ENCODE data around the gene MYO1D.
"Not testable (repeated sequence)": the region's sequence is repeated elsewhere in the genome, so short reads cannot be mapped to it uniquely, and the experiment has no call there.

Gene MYO1D

GRCh38 chr17:32720671-32721070 is 156.3 kb downstream of the MYO1D start:
- DNase-seq: no peak

GRCh38 chr17:32719689-32720088 is 157.2 kb downstream of the MYO1D start:
- DNase-seq: no peak

DNA sequence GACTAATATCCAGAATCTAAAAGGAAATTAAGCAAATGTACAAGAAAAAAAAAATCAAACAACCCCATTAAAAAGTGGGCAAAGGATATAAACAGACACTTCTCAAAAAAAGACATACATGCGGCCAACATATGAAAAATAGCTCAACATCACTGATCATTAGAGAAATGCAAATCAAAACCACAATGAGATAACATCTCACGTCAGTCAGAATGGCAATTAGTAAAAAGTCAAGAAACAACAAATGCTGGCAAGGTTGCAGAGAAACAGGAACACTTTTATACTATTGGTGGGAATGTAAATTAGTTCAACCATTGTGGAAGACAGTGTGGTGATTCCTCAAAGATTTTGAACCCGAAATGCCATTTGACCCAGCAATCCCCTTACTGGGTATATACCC is 162.0 kb downstream of the MYO1D start:
- DNase-seq: not testable (repeated sequence)

DNA sequence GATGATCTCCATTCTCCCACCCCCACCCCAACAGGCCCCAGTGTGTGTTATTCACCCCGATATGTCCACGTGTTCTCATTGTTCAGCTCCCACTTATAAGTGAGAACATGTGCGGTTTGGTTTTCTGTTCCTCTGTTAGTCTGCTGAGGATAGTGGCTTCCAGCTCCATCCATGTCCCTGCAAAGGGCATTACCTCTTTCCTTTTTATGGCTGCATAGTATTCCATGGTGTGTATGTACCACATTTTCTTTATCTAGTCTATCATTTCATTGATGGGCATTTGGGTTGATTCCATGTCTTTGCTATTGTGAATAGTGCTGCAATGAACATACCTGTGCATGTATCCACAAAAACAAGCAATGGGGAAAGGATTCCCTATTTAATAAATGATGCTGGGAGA is 162.7 kb downstream of the MYO1D start:
- not testable (repeated sequence) for DNase-seq

DNA sequence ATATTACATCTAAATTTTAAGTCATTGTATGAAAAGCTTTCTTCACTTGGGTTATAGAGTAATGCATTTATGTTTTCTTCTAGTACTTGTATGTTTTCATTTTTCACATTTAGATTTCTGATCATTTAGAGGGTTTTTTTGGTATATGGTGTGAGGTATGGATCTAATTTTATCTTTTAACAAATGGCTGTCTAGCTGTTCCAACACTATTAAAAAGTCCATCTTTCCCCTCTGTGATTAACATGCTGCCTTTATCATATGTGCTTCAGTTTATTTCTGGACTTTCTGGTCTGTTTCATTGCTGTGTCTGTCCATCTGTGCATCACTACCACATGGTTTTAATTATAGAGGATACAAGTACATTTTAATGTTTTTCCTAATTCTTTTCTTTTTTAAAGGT is 163.8 kb downstream of the MYO1D start:
- DNase-seq: no peak

DNA sequence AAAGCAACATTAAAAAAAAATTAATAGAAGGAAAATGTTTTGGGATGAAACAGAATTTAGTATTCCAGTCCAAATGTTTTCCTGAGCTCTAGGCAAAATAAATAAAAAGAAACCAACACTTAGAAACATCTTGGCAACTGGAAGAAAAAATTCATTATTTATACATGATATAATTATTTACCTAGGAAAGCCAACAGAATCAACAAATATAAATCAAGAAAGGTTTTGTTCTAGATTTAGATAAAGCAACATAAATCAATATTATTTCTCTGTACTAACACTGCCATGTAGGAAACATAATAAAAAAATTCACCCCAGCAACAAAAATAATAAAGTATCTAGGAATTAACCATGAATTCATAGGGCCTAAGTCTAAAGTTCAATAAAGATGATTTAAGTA is 167.4 kb downstream of the MYO1D start:
- no peak for DNase-seq

- DNase-seq: no peak
Measured at GRCh38 chr17:32701871-32702270, 175.1 kb downstream of the MYO1D start.

GRCh38 chr17:32699247-32699646 is 177.7 kb downstream of the MYO1D start:
- DNase-seq: no peak

DNA sequence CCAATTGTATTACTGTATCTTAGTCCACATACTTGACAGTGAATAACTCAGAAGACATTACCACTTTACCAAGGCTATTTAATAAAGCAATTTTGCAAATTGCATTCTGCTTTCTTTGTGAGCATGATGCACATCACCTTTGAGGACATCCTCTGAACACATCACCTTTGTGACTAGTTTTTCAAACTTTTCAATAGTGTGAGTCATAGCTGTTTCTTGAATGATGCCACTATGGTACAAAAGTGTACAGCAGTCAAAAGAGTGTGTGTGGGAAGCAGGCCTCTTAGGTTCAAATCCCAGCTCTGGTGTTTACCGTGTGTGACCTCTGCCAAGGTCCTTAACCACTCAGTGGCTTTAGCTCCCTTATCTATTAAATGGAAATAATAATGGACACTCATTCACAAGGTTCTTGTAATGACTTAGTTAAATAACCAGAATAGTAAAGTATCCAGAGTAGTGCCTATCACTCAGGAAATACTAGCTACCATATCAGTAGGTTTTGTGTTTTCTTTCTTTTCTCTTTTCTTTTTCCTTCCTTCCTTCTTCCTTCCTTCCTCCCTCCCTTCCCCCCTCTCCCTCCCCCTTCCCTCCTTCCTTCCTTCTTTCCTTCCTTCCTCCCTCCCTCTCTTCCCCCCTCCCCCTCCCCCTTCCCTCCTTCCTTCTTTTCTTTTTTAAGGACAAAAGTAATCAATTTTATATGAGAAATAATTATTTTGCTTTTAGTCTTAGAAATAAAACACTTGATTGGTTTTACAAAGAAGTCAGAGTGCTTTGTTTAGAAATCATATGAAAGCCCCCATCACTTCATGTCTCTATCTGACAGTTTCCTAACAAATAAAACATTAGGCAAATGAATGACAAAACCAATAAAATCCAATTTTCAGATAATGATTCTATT is 178.9 kb downstream of the MYO1D start:
- DNase-seq: no peak

DNA sequence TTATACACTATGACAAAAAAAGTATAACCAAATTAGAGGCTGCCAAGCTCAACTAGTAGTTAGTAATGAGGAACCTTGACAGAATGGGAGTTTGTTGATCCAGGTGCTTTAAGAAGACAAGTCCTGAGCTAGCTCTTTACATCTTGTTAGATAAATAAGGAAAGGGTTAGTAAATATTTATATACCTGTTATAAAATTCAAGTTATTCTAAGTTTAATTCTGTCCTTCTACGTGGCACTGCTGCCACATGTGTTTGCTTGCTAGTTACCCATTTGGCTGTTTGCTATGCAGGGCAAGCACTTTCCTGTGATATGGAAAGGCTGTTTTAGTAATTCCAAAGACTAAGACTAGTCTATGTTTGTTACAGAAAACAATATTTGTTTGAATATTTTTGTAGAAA is 180.5 kb downstream of the MYO1D start:
- DNase-seq: no peak

GRCh38 chr17:32695864-32696263 is 181.1 kb downstream of the MYO1D start:
- no peak for DNase-seq

GRCh38 chr17:32693194-32693897 is 183.6 kb downstream of the MYO1D start:
- peak; percentile 22 for DNase-seq

DNA sequence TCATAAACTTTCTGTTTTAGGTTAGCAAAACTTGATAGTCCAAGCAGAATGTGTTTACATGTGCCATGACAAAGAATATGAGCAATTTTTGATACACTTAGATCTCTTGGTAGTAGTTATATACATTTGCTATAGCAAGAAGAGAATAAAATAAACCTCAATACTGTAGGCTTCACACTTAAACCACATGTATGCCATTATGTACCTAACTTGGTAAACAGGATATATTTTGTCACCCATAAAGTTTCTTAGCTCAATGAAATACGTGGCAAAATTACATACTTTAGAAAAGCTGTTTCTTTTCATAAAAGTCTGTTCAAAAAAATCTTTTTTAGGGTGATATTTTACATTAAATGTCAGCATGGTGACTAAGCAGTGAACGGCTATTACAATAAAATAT is 184.7 kb downstream of the MYO1D start:
- no peak for DNase-seq

DNA sequence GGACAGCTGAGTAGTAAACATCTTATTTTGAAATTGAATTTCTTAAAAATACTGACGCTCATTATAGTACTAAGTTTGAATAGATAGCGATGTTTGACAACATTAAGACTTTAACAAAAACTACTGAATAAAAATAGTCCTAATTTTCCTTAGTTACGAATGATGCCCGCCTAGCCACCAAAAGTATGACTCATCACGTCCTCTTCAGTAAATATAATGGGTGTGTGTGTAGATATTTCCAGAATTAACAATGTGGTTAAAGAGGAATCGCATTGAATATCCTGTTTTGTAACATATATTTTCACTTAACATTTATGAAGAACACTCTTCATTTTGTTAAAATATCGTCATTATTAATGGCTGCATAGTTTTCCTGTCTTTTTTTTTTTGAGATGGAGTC is 187.6 kb downstream of the MYO1D start:
- DNase-seq: no peak

- DNase-seq: no peak
Measured at GRCh38 chr17:32688221-32688620, 188.7 kb downstream of the MYO1D start.

- DNase-seq: no peak
Measured at GRCh38 chr17:32684087-32684958, 192.6 kb downstream of the MYO1D start.

GRCh38 chr17:32673964-32674363 is 203.0 kb downstream of the MYO1D start:
- DNase-seq: no peak

- no peak for DNase-seq
Measured at GRCh38 chr17:32672711-32673110, 204.2 kb downstream of the MYO1D start.

DNA sequence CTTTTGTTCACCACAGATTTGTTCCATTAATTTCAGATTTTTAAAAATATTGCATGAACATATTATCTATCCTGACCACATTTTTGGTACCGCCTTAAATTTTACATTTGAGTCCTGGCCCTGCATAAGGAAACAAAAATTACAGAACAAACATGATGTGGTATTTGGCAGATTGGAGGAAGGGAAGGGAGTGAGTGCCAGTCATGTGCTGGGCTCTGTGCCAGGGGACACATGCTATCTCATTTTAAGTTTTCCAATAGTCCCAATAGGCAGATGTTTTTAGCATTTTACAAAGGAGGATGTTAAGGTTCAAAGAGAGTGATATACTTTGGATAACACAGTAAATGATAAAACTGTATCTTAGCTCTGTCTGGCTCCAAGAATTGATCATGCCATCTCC is 205.0 kb downstream of the MYO1D start:
- no peak for DNase-seq

- no peak for DNase-seq
Measured at GRCh38 chr17:32664936-32665583, 211.9 kb downstream of the MYO1D start.

- no peak for DNase-seq
Measured at GRCh38 chr17:32660496-32660985, 216.4 kb downstream of the MYO1D start.

GRCh38 chr17:32659419-32659842 is 217.5 kb downstream of the MYO1D start:
- peak; percentile 44 for DNase-seq
